GM23338 (cell line): ENCODE results near the gene MAP1LC3C. TPM values are rescaled to one million over a fixed set of nuclear protein-coding genes. Genes with fewer than 3 reads are reported as not detected.

Experiments
- ATAC-seq: fragments of 200-7000 bp; cut with Tn5 transposase; 3 replicates; pipeline ENCODE4 v1.9.1; 2020
- DNase-seq: peaks from one replicate; pipeline ENCODE4 v3.0.0-alpha.2; 2015; ENCODE audit warnings: low spot score
- H2AFZ ChIP-seq: fragments of 200-600 bp; sonication (generic); 2 replicates; pipeline ENCODE4 v1.8.0; 2016; ENCODE audit warnings: antibody characterized with exemption, mild to moderate bottlenecking, moderate library complexity
- H3F3A ChIP-seq: fragments of 200-600 bp; sonication (generic); replicated peaks from 2 replicates; pipeline ENCODE4 v1.8.0; 2017; ENCODE audit warnings: antibody characterized with exemption, mixed run types, low read depth
- H3K27ac ChIP-seq: fragments of 200-600 bp; sonication (generic); 2 replicates; pipeline ENCODE4 v1.6.1; 2016; ENCODE audit warnings: low read depth
- H3K27me3 ChIP-seq: fragments of 200-600 bp; sonication (generic); 2 replicates; pipeline ENCODE4 v1.8.0; 2016; ENCODE audit warnings: mild to moderate bottlenecking, mixed run types, moderate library complexity; ENCODE audit not compliant: insufficient read depth
- H3K36me3 ChIP-seq: fragments of 200-600 bp; sonication (generic); 2 replicates; pipeline ENCODE4 v1.8.0; 2016; ENCODE audit warnings: mild to moderate bottlenecking; ENCODE audit not compliant: insufficient read depth
- H3K4me1 ChIP-seq: fragments of 200-600 bp; sonication (generic); 2 replicates; pipeline ENCODE4 v1.8.0; 2016; ENCODE audit warnings: mild to moderate bottlenecking, moderate library complexity; ENCODE audit not compliant: insufficient read depth
- H3K4me2 ChIP-seq: fragments of 200-600 bp; sonication (generic); 2 replicates; pipeline ENCODE4 v1.7.1; 2017; ENCODE audit warnings: mixed run types
- H3K4me3 ChIP-seq: fragments of 200-600 bp; sonication (generic); 2 replicates; pipeline ENCODE4 v1.6.1; 2016; ENCODE audit warnings: mixed run types
- H3K79me2 ChIP-seq: fragments of 200-600 bp; sonication (generic); replicated peaks from 2 replicates; pipeline ENCODE4 v1.8.0; 2017; ENCODE audit warnings: mild to moderate bottlenecking; ENCODE audit not compliant: insufficient read depth
- H3K9me2 ChIP-seq: fragments of 200-600 bp; sonication (generic); 2 replicates; pipeline ENCODE4 v1.8.0; 2017; ENCODE audit not compliant: insufficient read depth
- H4K20me1 ChIP-seq: fragments of 200-600 bp; sonication (generic); replicated peaks from 2 replicates; pipeline ENCODE4 v1.8.0; 2017; ENCODE audit warnings: mild to moderate bottlenecking; ENCODE audit not compliant: insufficient read depth
- H3K27ac Mint-ChIP-seq: 2 replicates; pipeline ENCODE4 v1.8.0; 2020; ENCODE audit warnings: inconsistent platforms, mild to moderate bottlenecking, moderate library complexity, mixed read lengths
- H3K27me3 Mint-ChIP-seq: 3 replicates; pipeline ENCODE4 v1.8.0; 2022; ENCODE audit warnings: low read depth, mild to moderate bottlenecking, moderate library complexity, mixed read lengths, inconsistent platforms; ENCODE audit not compliant: insufficient read depth, poor library complexity
- H3K36me3 Mint-ChIP-seq: 3 replicates; pipeline ENCODE4 v1.8.0; 2021; ENCODE audit warnings: low read depth, mild to moderate bottlenecking, inconsistent platforms, moderate library complexity, mixed read lengths
- H3K4me1 Mint-ChIP-seq: 3 replicates; pipeline ENCODE4 v1.8.0; 2020; ENCODE audit warnings: mild to moderate bottlenecking, inconsistent platforms, mixed read lengths
- H3K4me3 Mint-ChIP-seq: 3 replicates; pipeline ENCODE4 v1.8.0; 2021; ENCODE audit warnings: moderate library complexity, mild to moderate bottlenecking, inconsistent platforms, mixed read lengths
- H3K9me3 Mint-ChIP-seq: 3 replicates; pipeline ENCODE4 v1.8.0; 2020; ENCODE audit warnings: moderate library complexity, mild to moderate bottlenecking, inconsistent platforms, mixed read lengths
- CREB1 ChIP-seq: fragments of 250-450 bp; sonication (Bioruptor Pico); IDR thresholded peaks from 2 replicates; pipeline ENCODE4 v1.5.0; 2020; ENCODE audit warnings: low read depth, mild to moderate bottlenecking, moderate library complexity
- EZH2 ChIP-seq: fragments of 200-600 bp; sonication (generic); IDR thresholded peaks from one replicate; pipeline ENCODE4 v1.8.0; 2017; ENCODE audit warnings: antibody characterized with exemption, mild to moderate bottlenecking, low read depth; ENCODE audit not compliant: unreplicated experiment
- EZH2phosphoT487 ChIP-seq: fragments of 200-600 bp; sonication (generic); IDR thresholded peaks from one replicate; pipeline ENCODE4 v1.8.1; 2018; ENCODE audit warnings: antibody characterized with exemption; ENCODE audit not compliant: unreplicated experiment
- JUNB ChIP-seq: IDR thresholded peaks from one replicate; pipeline ENCODE4 v1.6.1; 2016; ENCODE audit warnings: antibody characterized with exemption; ENCODE audit not compliant: unreplicated experiment
- NANOG ChIP-seq: IDR thresholded peaks from 2 replicates; pipeline ENCODE4 v1.6.1; 2016; ENCODE audit warnings: antibody characterized with exemption, borderline replicate concordance
- POLR2AphosphoS5 ChIP-seq: IDR thresholded peaks from 2 replicates; pipeline ENCODE4 v1.6.1; 2016; ENCODE audit warnings: antibody characterized with exemption, low read depth
- STAT1 ChIP-seq: IDR thresholded peaks from one replicate; pipeline ENCODE4 v1.6.1; 2016; ENCODE audit warnings: antibody characterized with exemption; ENCODE audit not compliant: unreplicated experiment
- ZNF114 ChIP-seq: fragments of 250-450 bp; sonication (Bioruptor Pico); IDR thresholded peaks from 2 replicates; pipeline ENCODE4 v1.5.0; 2020; ENCODE audit warnings: mild to moderate bottlenecking, moderate library complexity
- ZNF331 ChIP-seq: fragments of 250-450 bp; sonication (Bioruptor Pico); IDR thresholded peaks from 2 replicates; pipeline ENCODE4 v1.5.0; 2020; ENCODE audit warnings: low read depth, mild to moderate bottlenecking, moderate library complexity
- polyA plus RNA-seq: library from polyadenylated mRNA; unstranded; fragments of >200 nt; fragmentation: Nextera tagmentation; extraction: Ambion mirVana; gene quantifications from 2 replicates; pipeline ENCODE4 v1.2.1, GENCODE V29; 2016
- total RNA-seq: library from RNA; depleted of rRNA; stranded (reverse); fragments of >200 nt; shearing (Covaris generic); gene quantifications from 2 replicates; pipeline ENCODE4 v1.2.3, GENCODE V29; 2014
- TF ChIP-seq, protein P1 (sequence below): IDR thresholded peaks from one replicate; pipeline ENCODE4 v1.6.1; 2018; ENCODE audit warnings: antibody characterized with exemption; ENCODE audit not compliant: unreplicated experiment
- TF ChIP-seq, protein P2 (sequence below), 2 experiments: fragments of 200-600 bp in 1 of 2; sonication (generic) in 1 of 2; conservative IDR thresholded peaks; 2 replicates each; pipeline versions ENCODE4 v1.5.1 to v1.6.1; 2016 to 2017; ENCODE audit warnings: antibody characterized with exemption in 2 of 2, low read depth in 2 of 2, mild to moderate bottlenecking in 2 of 2, moderate library complexity in 1 of 2
- TF ChIP-seq, protein P3 (sequence below): IDR thresholded peaks from 2 replicates; pipeline ENCODE4 v1.6.1; 2016; ENCODE audit warnings: antibody characterized with exemption
- TF ChIP-seq, protein P4 (sequence below): fragments of 250-450 bp; sonication (Bioruptor Pico); IDR thresholded peaks from 2 replicates; pipeline ENCODE4 v1.5.0; 2020; ENCODE audit warnings: mild to moderate bottlenecking, moderate library complexity

MAP1LC3C gene
- total and polyA plus RNA-seq, 2 experiments from 2014 or later: 1.1 to 1.2 TPM

DNA sequence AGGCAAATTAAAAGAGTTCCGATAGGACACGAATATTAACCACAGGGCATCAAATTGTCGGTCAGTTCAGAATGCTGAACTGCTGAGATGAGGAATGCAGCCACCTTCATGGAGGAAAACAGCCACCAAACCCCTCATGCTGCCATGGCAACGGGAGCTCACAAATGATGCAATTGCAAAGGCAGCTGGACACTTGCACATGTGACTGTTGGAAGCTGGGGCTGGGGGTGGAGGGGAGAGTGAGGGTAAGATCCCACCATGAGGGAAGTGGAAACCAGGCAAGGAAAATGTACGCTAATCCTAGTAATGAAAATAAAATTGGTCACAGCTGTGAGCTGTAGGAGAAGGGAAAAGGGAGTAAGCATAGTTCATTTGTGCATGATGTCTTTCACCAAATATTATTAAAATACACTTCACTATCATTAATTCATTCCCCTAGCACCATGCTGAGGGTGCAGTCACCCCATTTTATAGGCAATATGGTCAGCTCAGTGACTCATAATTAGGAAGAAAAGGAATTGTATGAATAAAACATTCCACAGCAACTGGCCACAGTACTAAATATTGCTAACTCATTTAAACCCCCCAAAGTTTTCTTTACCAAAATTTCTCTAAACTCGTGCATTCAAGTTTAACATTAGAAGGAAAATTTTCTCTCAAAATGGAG lies 26.1 kb downstream of the MAP1LC3C start:
- Histone ChIP-seq H3K4me1 (peaks cover 3% of the 10 kb centered on the region; the same call in 1 of the 2 replicates), H3K36me3 (no peaks in the 10 kb centered on the region), H3K9me2 (no peaks in the 10 kb centered on the region; the same call in 1 of the 2 replicates), H3K4me2 (no peak overlapping the region), H3K4me3 (no peak overlapping the region), H3K27ac (no peak overlapping the region), H3K79me2 (no peaks in the 10 kb centered on the region), H2AFZ (peak overlapping the region; percentile 21), H3K27me3 (no peaks in the 10 kb centered on the region), H4K20me1 (no peaks in the 10 kb centered on the region), H3F3A (no peaks in the 10 kb centered on the region)
- DNase-seq (peak; percentile 70), ATAC-seq (no peak)
- peaks cover 14% of the 10 kb centered on the region for H3K4me1 Mint-ChIP-seq
- H3K27me3 Mint-ChIP-seq: peaks cover 4% of the 10 kb centered on the region
- peak overlapping the region; percentile 71; the same call in 1 of the 2 replicates for H3K27ac Mint-ChIP-seq
- no peaks in the 10 kb centered on the region for H3K36me3 Mint-ChIP-seq
- no peaks in the 10 kb centered on the region; the same call in 2 of the 3 replicates for H3K9me3 Mint-ChIP-seq
- TF ChIP-seq EZH2 (no peak), ZNF114 (no peak), EZH2phosphoT487 (no peak), ZNF331 (no peak), CREB1 (no peak), NANOG (no peak), STAT1 (no peak), JUNB (no peak), POLR2AphosphoS5 (no peak)
- TF ChIP-seq, protein P1, sequence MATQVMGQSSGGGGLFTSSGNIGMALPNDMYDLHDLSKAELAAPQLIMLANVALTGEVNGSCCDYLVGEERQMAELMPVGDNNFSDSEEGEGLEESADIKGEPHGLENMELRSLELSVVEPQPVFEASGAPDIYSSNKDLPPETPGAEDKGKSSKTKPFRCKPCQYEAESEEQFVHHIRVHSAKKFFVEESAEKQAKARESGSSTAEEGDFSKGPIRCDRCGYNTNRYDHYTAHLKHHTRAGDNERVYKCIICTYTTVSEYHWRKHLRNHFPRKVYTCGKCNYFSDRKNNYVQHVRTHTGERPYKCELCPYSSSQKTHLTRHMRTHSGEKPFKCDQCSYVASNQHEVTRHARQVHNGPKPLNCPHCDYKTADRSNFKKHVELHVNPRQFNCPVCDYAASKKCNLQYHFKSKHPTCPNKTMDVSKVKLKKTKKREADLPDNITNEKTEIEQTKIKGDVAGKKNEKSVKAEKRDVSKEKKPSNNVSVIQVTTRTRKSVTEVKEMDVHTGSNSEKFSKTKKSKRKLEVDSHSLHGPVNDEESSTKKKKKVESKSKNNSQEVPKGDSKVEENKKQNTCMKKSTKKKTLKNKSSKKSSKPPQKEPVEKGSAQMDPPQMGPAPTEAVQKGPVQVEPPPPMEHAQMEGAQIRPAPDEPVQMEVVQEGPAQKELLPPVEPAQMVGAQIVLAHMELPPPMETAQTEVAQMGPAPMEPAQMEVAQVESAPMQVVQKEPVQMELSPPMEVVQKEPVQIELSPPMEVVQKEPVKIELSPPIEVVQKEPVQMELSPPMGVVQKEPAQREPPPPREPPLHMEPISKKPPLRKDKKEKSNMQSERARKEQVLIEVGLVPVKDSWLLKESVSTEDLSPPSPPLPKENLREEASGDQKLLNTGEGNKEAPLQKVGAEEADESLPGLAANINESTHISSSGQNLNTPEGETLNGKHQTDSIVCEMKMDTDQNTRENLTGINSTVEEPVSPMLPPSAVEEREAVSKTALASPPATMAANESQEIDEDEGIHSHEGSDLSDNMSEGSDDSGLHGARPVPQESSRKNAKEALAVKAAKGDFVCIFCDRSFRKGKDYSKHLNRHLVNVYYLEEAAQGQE: no peak
- TF ChIP-seq, protein P2, sequence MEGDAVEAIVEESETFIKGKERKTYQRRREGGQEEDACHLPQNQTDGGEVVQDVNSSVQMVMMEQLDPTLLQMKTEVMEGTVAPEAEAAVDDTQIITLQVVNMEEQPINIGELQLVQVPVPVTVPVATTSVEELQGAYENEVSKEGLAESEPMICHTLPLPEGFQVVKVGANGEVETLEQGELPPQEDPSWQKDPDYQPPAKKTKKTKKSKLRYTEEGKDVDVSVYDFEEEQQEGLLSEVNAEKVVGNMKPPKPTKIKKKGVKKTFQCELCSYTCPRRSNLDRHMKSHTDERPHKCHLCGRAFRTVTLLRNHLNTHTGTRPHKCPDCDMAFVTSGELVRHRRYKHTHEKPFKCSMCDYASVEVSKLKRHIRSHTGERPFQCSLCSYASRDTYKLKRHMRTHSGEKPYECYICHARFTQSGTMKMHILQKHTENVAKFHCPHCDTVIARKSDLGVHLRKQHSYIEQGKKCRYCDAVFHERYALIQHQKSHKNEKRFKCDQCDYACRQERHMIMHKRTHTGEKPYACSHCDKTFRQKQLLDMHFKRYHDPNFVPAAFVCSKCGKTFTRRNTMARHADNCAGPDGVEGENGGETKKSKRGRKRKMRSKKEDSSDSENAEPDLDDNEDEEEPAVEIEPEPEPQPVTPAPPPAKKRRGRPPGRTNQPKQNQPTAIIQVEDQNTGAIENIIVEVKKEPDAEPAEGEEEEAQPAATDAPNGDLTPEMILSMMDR (conservative IDR thresholded peaks at IDR 0.05; ENCODE audit: low read depth in 2 of 2): no peak
- TF ChIP-seq, protein P3, sequence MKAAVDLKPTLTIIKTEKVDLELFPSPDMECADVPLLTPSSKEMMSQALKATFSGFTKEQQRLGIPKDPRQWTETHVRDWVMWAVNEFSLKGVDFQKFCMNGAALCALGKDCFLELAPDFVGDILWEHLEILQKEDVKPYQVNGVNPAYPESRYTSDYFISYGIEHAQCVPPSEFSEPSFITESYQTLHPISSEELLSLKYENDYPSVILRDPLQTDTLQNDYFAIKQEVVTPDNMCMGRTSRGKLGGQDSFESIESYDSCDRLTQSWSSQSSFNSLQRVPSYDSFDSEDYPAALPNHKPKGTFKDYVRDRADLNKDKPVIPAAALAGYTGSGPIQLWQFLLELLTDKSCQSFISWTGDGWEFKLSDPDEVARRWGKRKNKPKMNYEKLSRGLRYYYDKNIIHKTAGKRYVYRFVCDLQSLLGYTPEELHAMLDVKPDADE: no peak
- TF ChIP-seq, protein P4, sequence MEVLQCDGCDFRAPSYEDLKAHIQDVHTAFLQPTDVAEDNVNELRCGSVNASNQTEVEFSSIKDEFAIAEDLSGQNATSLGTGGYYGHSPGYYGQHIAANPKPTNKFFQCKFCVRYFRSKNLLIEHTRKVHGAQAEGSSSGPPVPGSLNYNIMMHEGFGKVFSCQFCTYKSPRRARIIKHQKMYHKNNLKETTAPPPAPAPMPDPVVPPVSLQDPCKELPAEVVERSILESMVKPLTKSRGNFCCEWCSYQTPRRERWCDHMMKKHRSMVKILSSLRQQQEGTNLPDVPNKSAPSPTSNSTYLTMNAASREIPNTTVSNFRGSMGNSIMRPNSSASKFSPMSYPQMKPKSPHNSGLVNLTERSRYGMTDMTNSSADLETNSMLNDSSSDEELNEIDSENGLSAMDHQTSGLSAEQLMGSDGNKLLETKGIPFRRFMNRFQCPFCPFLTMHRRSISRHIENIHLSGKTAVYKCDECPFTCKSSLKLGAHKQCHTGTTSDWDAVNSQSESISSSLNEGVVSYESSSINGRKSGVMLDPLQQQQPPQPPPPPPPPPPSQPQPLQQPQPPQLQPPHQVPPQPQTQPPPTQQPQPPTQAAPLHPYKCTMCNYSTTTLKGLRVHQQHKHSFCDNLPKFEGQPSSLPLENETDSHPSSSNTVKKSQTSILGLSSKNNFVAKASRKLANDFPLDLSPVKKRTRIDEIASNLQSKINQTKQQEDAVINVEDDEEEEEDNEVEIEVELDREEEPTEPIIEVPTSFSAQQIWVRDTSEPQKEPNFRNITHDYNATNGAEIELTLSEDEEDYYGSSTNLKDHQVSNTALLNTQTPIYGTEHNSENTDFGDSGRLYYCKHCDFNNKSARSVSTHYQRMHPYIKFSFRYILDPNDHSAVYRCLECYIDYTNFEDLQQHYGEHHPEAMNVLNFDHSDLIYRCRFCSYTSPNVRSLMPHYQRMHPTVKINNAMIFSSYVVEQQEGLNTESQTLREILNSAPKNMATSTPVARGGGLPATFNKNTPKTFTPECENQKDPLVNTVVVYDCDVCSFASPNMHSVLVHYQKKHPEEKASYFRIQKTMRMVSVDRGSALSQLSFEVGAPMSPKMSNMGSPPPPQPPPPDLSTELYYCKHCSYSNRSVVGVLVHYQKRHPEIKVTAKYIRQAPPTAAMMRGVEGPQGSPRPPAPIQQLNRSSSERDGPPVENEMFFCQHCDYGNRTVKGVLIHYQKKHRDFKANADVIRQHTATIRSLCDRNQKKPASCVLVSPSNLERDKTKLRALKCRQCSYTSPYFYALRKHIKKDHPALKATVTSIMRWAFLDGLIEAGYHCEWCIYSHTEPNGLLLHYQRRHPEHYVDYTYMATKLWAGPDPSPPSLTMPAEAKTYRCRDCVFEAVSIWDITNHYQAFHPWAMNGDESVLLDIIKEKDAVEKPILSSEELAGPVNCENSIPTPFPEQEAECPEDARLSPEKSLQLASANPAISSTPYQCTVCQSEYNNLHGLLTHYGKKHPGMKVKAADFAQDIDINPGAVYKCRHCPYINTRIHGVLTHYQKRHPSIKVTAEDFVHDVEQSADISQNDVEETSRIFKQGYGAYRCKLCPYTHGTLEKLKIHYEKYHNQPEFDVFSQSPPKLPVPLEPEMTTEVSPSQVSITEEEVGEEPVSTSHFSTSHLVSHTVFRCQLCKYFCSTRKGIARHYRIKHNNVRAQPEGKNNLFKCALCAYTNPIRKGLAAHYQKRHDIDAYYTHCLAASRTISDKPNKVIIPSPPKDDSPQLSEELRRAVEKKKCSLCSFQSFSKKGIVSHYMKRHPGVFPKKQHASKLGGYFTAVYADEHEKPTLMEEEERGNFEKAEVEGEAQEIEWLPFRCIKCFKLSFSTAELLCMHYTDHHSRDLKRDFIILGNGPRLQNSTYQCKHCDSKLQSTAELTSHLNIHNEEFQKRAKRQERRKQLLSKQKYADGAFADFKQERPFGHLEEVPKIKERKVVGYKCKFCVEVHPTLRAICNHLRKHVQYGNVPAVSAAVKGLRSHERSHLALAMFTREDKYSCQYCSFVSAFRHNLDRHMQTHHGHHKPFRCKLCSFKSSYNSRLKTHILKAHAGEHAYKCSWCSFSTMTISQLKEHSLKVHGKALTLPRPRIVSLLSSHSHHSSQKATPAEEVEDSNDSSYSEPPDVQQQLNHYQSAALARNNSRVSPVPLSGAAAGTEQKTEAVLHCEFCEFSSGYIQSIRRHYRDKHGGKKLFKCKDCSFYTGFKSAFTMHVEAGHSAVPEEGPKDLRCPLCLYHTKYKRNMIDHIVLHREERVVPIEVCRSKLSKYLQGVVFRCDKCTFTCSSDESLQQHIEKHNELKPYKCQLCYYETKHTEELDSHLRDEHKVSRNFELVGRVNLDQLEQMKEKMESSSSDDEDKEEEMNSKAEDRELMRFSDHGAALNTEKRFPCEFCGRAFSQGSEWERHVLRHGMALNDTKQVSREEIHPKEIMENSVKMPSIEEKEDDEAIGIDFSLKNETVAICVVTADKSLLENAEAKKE (CRISPR knock-in tag): no peak
- no peak overlapping the region for H3K4me3 Mint-ChIP-seq
